Neuronal stem cell (in vitro differentiated cells): ENCODE measurements around the gene AZGP1.
"Not testable (repeated sequence)": the region's sequence is repeated elsewhere in the genome, so short reads cannot be mapped to it uniquely, and the experiment has no call there.

ENCODE experiments used
- DNase-seq: peaks from one replicate; pipeline ENCODE4 v3.0.0-alpha.2; 2013; ENCODE audit warnings: low spot score
- H2AFZ ChIP-seq: one replicate; pipeline ENCODE4 v1.6.1; 2013; ENCODE audit warnings: mild to moderate bottlenecking, low read length, inconsistent platforms
- H2AK5ac ChIP-seq: 2 replicates; pipeline ENCODE4 v1.6.1; 2013; ENCODE audit warnings: low read depth, mild to moderate bottlenecking, inconsistent platforms, low read length, moderate library complexity, mixed read lengths
- H2BK120ac ChIP-seq: 2 replicates; pipeline ENCODE4 v1.6.1; 2013; ENCODE audit warnings: low read depth, mild to moderate bottlenecking, inconsistent platforms, low read length, moderate library complexity, mixed read lengths
- H2BK12ac ChIP-seq: one replicate; pipeline ENCODE4 v1.6.1; 2013; ENCODE audit warnings: low read length, inconsistent platforms
- H2BK15ac ChIP-seq: 2 replicates; pipeline ENCODE4 v1.6.1; 2013; ENCODE audit warnings: mild to moderate bottlenecking, low read length, inconsistent platforms, mixed read lengths
- H2BK5ac ChIP-seq: one replicate; pipeline ENCODE4 v1.6.1; 2013; ENCODE audit warnings: inconsistent platforms, mild to moderate bottlenecking, low read length, moderate library complexity
- H3K14ac ChIP-seq: one replicate; pipeline ENCODE4 v1.6.1; 2013; ENCODE audit warnings: low read length, inconsistent platforms
- H3K18ac ChIP-seq: 2 replicates; pipeline ENCODE4 v1.6.1; 2013; ENCODE audit warnings: low read length, inconsistent platforms
- H3K23ac ChIP-seq: 2 replicates; pipeline ENCODE4 v1.6.1; 2013; ENCODE audit warnings: low read depth, mild to moderate bottlenecking, mixed read lengths, low read length, inconsistent platforms; ENCODE audit not compliant: poor library complexity
- H3K27ac ChIP-seq: replicated peaks from 3 replicates; pipeline ENCODE4 v1.5.1; 2013; ENCODE audit warnings: low read length, inconsistent platforms
- H3K27me3 ChIP-seq, 3 experiments: 2 replicates each; pipeline ENCODE4 v1.6.1; 2013; ENCODE audit warnings: low read length in 3 of 3, mild to moderate bottlenecking in 2 of 3, inconsistent platforms in 1 of 3, low read depth in 1 of 3, mixed read lengths in 1 of 3, moderate library complexity in 1 of 3; ENCODE audit not compliant: control insufficient read depth in 3 of 3, insufficient read depth in 3 of 3
- H3K36me3 ChIP-seq, 2 donors: replicated peaks in 1 of 2; 2 replicates each; pipeline ENCODE4 v1.6.1; 2013; ENCODE audit warnings: low read length in 2 of 2; ENCODE audit not compliant: control insufficient read depth in 2 of 2, insufficient read depth in 2 of 2
- H3K4ac ChIP-seq: 2 replicates; pipeline ENCODE4 v1.6.1; 2013; ENCODE audit warnings: inconsistent platforms, mild to moderate bottlenecking, low read length, moderate library complexity
- H3K4me1 ChIP-seq, 2 donors: 1 replicate in 1 of 2; 2 replicates in 1 of 2; pipeline ENCODE4 v1.6.1; 2013; ENCODE audit warnings: low read length in 2 of 2, low read depth in 1 of 2; ENCODE audit not compliant: control insufficient read depth in 2 of 2, insufficient read depth in 1 of 2
- H3K4me2 ChIP-seq: one replicate; pipeline ENCODE4 v1.6.1; 2013; ENCODE audit warnings: mild to moderate bottlenecking, low read length, inconsistent platforms; ENCODE audit not compliant: insufficient read depth, poor library complexity, severe bottlenecking
- H3K4me3 ChIP-seq, 2 donors: 2 replicates each; pipeline ENCODE4 v1.5.1; 2013; ENCODE audit warnings: low read length in 2 of 2, mild to moderate bottlenecking in 2 of 2, inconsistent platforms in 1 of 2, moderate library complexity in 1 of 2
- H3K79me1 ChIP-seq: one replicate; pipeline ENCODE4 v1.6.1; 2013; ENCODE audit warnings: low read depth, mild to moderate bottlenecking, inconsistent platforms, low read length, moderate library complexity
- H3K9ac ChIP-seq: one replicate; pipeline ENCODE4 v1.6.1; 2013; ENCODE audit warnings: mild to moderate bottlenecking, low read depth, low read length, inconsistent platforms; ENCODE audit not compliant: poor library complexity
- H3K9me3 ChIP-seq, 2 donors: replicated peaks in 1 of 2; 2 replicates each; pipeline versions ENCODE3 to v1.6.1; 2013; ENCODE audit warnings: low read length in 2 of 2, mild to moderate bottlenecking in 2 of 2, inconsistent platforms in 1 of 2, low read depth in 1 of 2, mixed read lengths in 1 of 2, moderate library complexity in 1 of 2; ENCODE audit not compliant: control insufficient read depth in 2 of 2, insufficient read depth in 1 of 2
- H4K8ac ChIP-seq: one replicate; pipeline ENCODE4 v1.6.1; 2013; ENCODE audit warnings: low read depth, mild to moderate bottlenecking, inconsistent platforms, low read length, moderate library complexity
- H4K91ac ChIP-seq: one replicate; pipeline ENCODE4 v1.6.1; 2013; ENCODE audit warnings: low read length, low read depth, mild to moderate bottlenecking, inconsistent platforms; ENCODE audit not compliant: poor library complexity
- WGBS, 2 donors: extraction: QIAGEN DNeasy Blood & Tissue Kit; methylation state at CpG; one replicate each; pipeline ENCODE4 v1.1.7; 2013; ENCODE audit warnings: missing lambda C conversion rate in 2 of 2, mixed read lengths in 1 of 2; ENCODE audit not compliant: insufficient read length in 2 of 2, insufficient replicate concordance in 1 of 2; ENCODE audit errors: extremely low coverage in 2 of 2; 5-methylcytosine and 5-hydroxymethylcytosine counted together

Gene AZGP1

DNA sequence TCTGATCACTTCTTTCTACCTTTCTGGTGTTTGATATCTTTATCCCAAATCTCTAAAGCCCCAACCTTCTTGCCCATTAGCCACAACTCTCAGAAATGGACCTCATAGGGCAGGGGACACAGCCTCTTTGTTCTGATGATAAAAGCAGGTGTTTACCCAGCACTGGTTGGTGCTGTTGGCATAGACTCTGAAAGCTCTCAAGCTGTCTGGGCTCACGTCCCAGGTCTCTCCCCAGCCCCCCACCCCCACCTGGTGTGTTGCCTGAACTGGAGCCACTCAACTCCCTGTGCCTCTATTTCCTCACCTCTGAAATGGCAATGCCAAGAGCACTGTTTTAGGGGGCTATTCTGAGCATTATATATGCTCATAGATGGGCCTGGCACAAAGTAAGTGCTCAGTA lies 6.0 kb downstream of the AZGP1 start:
- H3K79me1 ChIP-seq, result not testable (repeated sequence)
- WGBS, 2 donors, result no CpG with 5 or more reads among the region's 1 CpG

DNA sequence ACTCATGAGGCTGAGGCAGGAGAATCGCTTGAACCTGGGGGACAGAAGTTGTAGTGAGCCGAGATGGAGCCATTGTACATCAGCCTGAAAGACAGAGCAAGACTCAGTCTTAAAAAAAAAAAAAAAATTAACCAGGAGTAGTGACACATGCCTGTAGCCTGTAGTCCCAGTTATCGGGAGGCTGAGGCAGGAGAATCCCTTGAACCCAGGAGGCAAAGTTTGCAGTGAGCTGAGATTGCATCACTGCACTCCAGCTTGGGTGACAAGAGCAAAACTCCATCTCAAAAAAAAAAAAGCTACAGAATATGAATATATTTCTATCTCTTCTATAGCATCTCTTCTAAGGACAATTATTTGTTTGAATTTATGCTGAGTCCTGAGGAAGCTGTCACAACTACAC lies 6.5 kb downstream of the AZGP1 start:
- Histone ChIP-seq H3K9me3 (no peaks in the 10 kb centered on the region), H2AFZ (no peak overlapping the region)

More for the DNA sequence above, 6.0 kb downstream of the AZGP1 start:
- not testable (repeated sequence) for H2BK12ac ChIP-seq, H3K4me2 ChIP-seq, H4K91ac ChIP-seq, H3K23ac ChIP-seq, H3K9ac ChIP-seq, H2BK15ac ChIP-seq, DNase-seq, H3K4me1 ChIP-seq, H2AFZ ChIP-seq, H3K14ac ChIP-seq, H3K18ac ChIP-seq, H3K9me3 ChIP-seq, H3K27ac ChIP-seq, H2AK5ac ChIP-seq, H3K4me3 ChIP-seq, H3K27me3 ChIP-seq, H2BK120ac ChIP-seq, H3K4ac ChIP-seq, H3K36me3 ChIP-seq, H4K8ac ChIP-seq, H2BK5ac ChIP-seq

DNA sequence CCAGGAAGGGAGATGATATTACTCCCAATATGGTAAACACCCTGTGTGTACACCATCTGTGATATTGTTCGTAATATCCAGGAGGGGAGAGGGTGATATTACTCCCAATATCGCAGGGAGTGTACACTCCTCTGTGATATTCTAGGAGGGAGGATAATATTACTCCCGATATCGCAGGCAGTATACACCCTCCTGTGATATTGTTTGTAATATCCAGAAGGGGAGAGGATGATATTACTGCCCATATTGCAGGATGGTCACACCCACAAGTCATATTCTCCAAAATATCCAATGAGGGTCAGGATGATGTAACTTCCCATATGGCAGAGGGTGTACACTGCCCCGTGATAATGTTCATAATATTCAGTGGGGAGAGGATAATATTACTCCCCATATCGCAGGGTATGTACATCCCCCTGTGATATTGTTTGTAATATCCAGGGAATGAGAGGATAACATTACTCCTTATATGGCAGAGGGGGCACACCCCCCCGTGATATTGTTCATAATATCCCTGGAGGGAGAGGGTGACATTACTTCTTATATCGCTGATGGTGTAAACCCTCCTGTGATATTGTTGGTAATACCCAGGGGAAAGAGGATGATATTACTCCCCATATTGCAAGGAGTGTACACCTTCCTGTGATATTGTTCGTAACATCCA lies 17.1 kb downstream of the AZGP1 start:
- Histone ChIP-seq H3K4me3 (no peak overlapping the region), H2BK15ac (no peak overlapping the region), H2BK120ac (no peak overlapping the region), H3K14ac (no peak overlapping the region), H4K8ac (no peak overlapping the region), H3K36me3 (no peaks in the 10 kb centered on the region), H2BK5ac (no peak overlapping the region), H2BK12ac (no peak overlapping the region), H3K79me1 (no peaks in the 10 kb centered on the region), H4K91ac (no peak overlapping the region), H3K18ac (no peak overlapping the region), H2AFZ (no peak overlapping the region), H3K4me1 (no peaks in the 10 kb centered on the region), H3K23ac (no peak overlapping the region), H3K4ac (no peak overlapping the region), H2AK5ac (no peak overlapping the region), H3K4me2 (no peak overlapping the region), H3K27ac (no peak overlapping the region), H3K9ac (no peak overlapping the region), H3K9me3 (no peaks in the 10 kb centered on the region), H3K27me3 (peaks cover 0 to 3% (median 0%) of the 10 kb centered on the region in 3 experiments)
- DNase-seq, result no peak
- no CpG with 5 or more reads among the region's 9 CpGs for WGBS, 2 donors

More for the DNA sequence above, 6.5 kb downstream of the AZGP1 start:
- Histone ChIP-seq H3K4me1 (no peaks in the 10 kb centered on the region), H2BK12ac (no peak overlapping the region), H3K27me3 (no peaks in the 10 kb centered on the region), H2BK5ac (no peak overlapping the region), H2AK5ac (no peak overlapping the region), H2BK120ac (no peak overlapping the region), H2BK15ac (no peak overlapping the region), H3K36me3 (no peaks in the 10 kb centered on the region), H4K91ac (no peak overlapping the region), H3K4ac (no peak overlapping the region), H3K23ac (no peak overlapping the region), H3K27ac (no peak overlapping the region), H3K4me3 (no peak overlapping the region), H4K8ac (no peak overlapping the region), H3K14ac (no peak overlapping the region), H3K9ac (no peak overlapping the region), H3K79me1 (no peaks in the 10 kb centered on the region), H3K4me2 (no peak overlapping the region), H3K18ac (no peak overlapping the region)
- WGBS, 2 donors, result no CpG with 5 or more reads among the region's 3 CpGs
- DNase-seq, result no peak

DNA sequence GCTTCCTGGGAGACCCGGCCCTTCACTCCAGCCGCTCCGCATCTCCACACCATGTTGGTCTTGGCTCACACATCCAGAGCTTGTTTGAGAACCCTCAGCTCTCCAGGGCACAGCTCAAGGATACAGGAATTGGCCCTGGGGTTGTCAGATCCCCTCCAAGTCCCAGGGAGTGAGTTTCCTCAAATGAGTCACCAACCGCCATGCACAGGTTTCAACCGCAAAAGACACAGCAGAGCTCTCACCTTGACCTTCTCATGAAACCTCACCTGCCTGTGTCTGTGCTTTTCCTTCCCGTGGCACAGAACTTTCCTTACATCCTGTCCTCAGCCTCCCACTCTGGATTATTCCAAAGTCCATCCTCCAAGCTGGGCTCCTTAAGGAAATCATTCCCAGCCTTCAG lies 20.6 kb downstream of the AZGP1 start:
- H4K8ac ChIP-seq, result no peak overlapping the region
- peak overlapping the region; percentile 43 for H3K23ac ChIP-seq
- H3K9ac ChIP-seq, result no peak overlapping the region
- H2BK120ac ChIP-seq, result no peak overlapping the region
- no peak overlapping the region for H3K4me2 ChIP-seq
- DNase-seq, result no peak
- no peak overlapping the region for H2BK12ac ChIP-seq
- H2BK15ac ChIP-seq, result no peak overlapping the region
- no peaks in the 10 kb centered on the region for H3K79me1 ChIP-seq
- H4K91ac ChIP-seq, result no peak overlapping the region
- no peak overlapping the region for H2AFZ ChIP-seq
- H3K27ac ChIP-seq, result no peak overlapping the region
- no peak overlapping the region for H3K18ac ChIP-seq
- no peak overlapping the region for H3K4ac ChIP-seq
- H2BK5ac ChIP-seq, result no peak overlapping the region
- H2AK5ac ChIP-seq, result no peak overlapping the region
- H3K14ac ChIP-seq, result no peak overlapping the region
- no peaks in the 10 kb centered on the region for H3K36me3 ChIP-seq
- H3K4me3 ChIP-seq, result no peak overlapping the region
- no peaks in the 10 kb centered on the region for H3K4me1 ChIP-seq
- whole genome bisulfite sequencing, 2 donors, result no CpG with 5 or more reads among the region's 6 CpGs
- no peaks in the 10 kb centered on the region for H3K9me3 ChIP-seq
- peaks cover 0 to 3% (median 0%) of the 10 kb centered on the region in 3 experiments for H3K27me3 ChIP-seq
